RWPE2 (cell line): ENCODE results near the gene FGF23.

ENCODE experiments used
- ATAC-seq: fragments of 200-7000 bp; cut with Tn5 transposase; 3 replicates; pipeline ENCODE4 v1.9.1; 2021; ENCODE audit warnings: low read depth
- DNase-seq: peaks from one replicate; pipeline ENCODE4 v3.0.0-alpha.2; 2020; ENCODE audit warnings: low spot score
- H3K27ac ChIP-seq: fragments of 450-650 bp; 2 replicates; pipeline ENCODE4 v1.5.1; 2017; ENCODE audit warnings: mild to moderate bottlenecking; ENCODE audit not compliant: poor library complexity, severe bottlenecking
- H3K27me3 ChIP-seq: fragments of 250-450 bp; sonication (Bioruptor Pico); 2 replicates; pipeline ENCODE4 v1.5.1; 2021; ENCODE audit warnings: mild to moderate bottlenecking, moderate library complexity; ENCODE audit not compliant: insufficient read depth, poor library complexity, severe bottlenecking
- H3K36me3 ChIP-seq: fragments of 250-450 bp; sonication (Bioruptor Pico); 2 replicates; pipeline ENCODE4 v1.5.1; 2020; ENCODE audit warnings: low read depth, mild to moderate bottlenecking, moderate library complexity
- H3K4me1 ChIP-seq: fragments of 250-450 bp; sonication (Bioruptor Pico); 2 replicates; pipeline ENCODE4 v1.5.1; 2021; ENCODE audit warnings: mild to moderate bottlenecking, moderate library complexity; ENCODE audit not compliant: insufficient read depth, poor library complexity, severe bottlenecking
- H3K4me3 ChIP-seq: fragments of 250-450 bp; sonication (Bioruptor Pico); 2 replicates; pipeline ENCODE4 v1.5.1; 2021; ENCODE audit warnings: mild to moderate bottlenecking, moderate library complexity; ENCODE audit not compliant: severe bottlenecking
- H3K9me3 ChIP-seq: fragments of 250-450 bp; sonication (Bioruptor Pico); 2 replicates; pipeline ENCODE4 v1.5.1; 2021; ENCODE audit warnings: mild to moderate bottlenecking, moderate library complexity; ENCODE audit not compliant: severe bottlenecking
- CTCF ChIP-seq: fragments of 450-650 bp; IDR thresholded peaks from one replicate; pipeline ENCODE4 v1.5.1; 2017; ENCODE audit warnings: mild to moderate bottlenecking, moderate library complexity; ENCODE audit not compliant: poor library complexity, severe bottlenecking

Gene FGF23

GRCh38 chr12:4421590-4422031 is 42.1 kb upstream of the FGF23 start:
- no peaks in the 10 kb centered on the region for H3K36me3 ChIP-seq
- ATAC-seq: 0 out of 3 replicates have a peak, but pooled peaks have one; percentile 45
- DNase-seq: no peak
- H3K27ac ChIP-seq: no peak overlapping the region
- TF ChIP-seq CTCF: peak; percentile 84
- H3K27me3 ChIP-seq: peaks cover 28% of the 10 kb centered on the region
- no peaks in the 10 kb centered on the region for H3K9me3 ChIP-seq
- H3K4me1 ChIP-seq: no peaks in the 10 kb centered on the region
- no peak overlapping the region for H3K4me3 ChIP-seq

GRCh38 chr12:4420138-4420670 is 40.7 kb upstream of the FGF23 start:
- peaks cover 40% of the 10 kb centered on the region for H3K27me3 ChIP-seq
- no peaks in the 10 kb centered on the region for H3K36me3 ChIP-seq
- no peaks in the 10 kb centered on the region for H3K4me1 ChIP-seq
- no peak overlapping the region for H3K27ac ChIP-seq
- DNase-seq: no peak
- H3K4me3 ChIP-seq: no peak overlapping the region
- TF ChIP-seq CTCF: no peak
- H3K9me3 ChIP-seq: no peaks in the 10 kb centered on the region
- no peak for ATAC-seq

GRCh38 chr12:4418913-4419312 is 39.4 kb upstream of the FGF23 start:
- TF ChIP-seq CTCF: no peak
- H3K27ac ChIP-seq: no peak overlapping the region
- H3K27me3 ChIP-seq: peaks cover 51% of the 10 kb centered on the region
- H3K4me3 ChIP-seq: no peak overlapping the region
- H3K9me3 ChIP-seq: no peaks in the 10 kb centered on the region
- ATAC-seq (no peak), DNase-seq (no peak)
- no peaks in the 10 kb centered on the region for H3K4me1 ChIP-seq
- no peaks in the 10 kb centered on the region for H3K36me3 ChIP-seq

GRCh38 chr12:4417936-4418335 is 38.4 kb upstream of the FGF23 start:
- DNase-seq (no peak), ATAC-seq (no peak)
- Histone ChIP-seq H3K4me3 (no peak overlapping the region), H3K27ac (no peak overlapping the region), H3K36me3 (no peaks in the 10 kb centered on the region), H3K27me3 (peaks cover 59% of the 10 kb centered on the region), H3K4me1 (no peaks in the 10 kb centered on the region), H3K9me3 (no peaks in the 10 kb centered on the region)
- no peak for TF ChIP-seq CTCF

- ATAC-seq: no peak; the same call in 2 of the 3 replicates
- H3K4me3 ChIP-seq: no peak overlapping the region
- H3K9me3 ChIP-seq: no peaks in the 10 kb centered on the region
- TF ChIP-seq CTCF: no peak
- no peak for DNase-seq
- no peaks in the 10 kb centered on the region for H3K36me3 ChIP-seq
- no peaks in the 10 kb centered on the region for H3K4me1 ChIP-seq
- H3K27me3 ChIP-seq: peaks cover 63% of the 10 kb centered on the region
- no peak overlapping the region for H3K27ac ChIP-seq
Measured at GRCh38 chr12:4417455-4417854, 37.9 kb upstream of the FGF23 start.
